ENCODE measurements around the gene CDC14A.

The CDC14A gene

GRCh38 chr1:100539836-100540536 is 187.7 kb downstream of the CDC14A start:
- DNase-seq (ENCODE audit: low spot score) = peak; percentile 62

- DNase-seq (ENCODE audit: low spot score) = no peak
Observed at GRCh38 chr1:100542285-100542684, 190.0 kb downstream of the CDC14A start.

GRCh38 chr1:100543640-100544039 is 191.3 kb downstream of the CDC14A start:
- no peak for DNase-seq (ENCODE audit: low spot score)

GRCh38 chr1:100544791-100545190 is 192.5 kb downstream of the CDC14A start:
- DNase-seq (ENCODE audit: low spot score) = no peak

GRCh38 chr1:100545855-100546254 is 193.5 kb downstream of the CDC14A start:
- no peak for DNase-seq (ENCODE audit: low spot score)

- no peak for DNase-seq (ENCODE audit: low spot score)
Observed at GRCh38 chr1:100552031-100552430, 199.7 kb downstream of the CDC14A start.

- DNase-seq (ENCODE audit: low spot score) = no peak
Observed at GRCh38 chr1:100552922-100553321, 200.6 kb downstream of the CDC14A start.

GRCh38 chr1:100556181-100556580 is 203.9 kb downstream of the CDC14A start:
- no peak for DNase-seq (ENCODE audit: low spot score)

GRCh38 chr1:100556925-100557605 is 204.8 kb downstream of the CDC14A start:
- no peak for DNase-seq (ENCODE audit: low spot score)

GRCh38 chr1:100557606-100557953 is 205.3 kb downstream of the CDC14A start:
- no peak for DNase-seq (ENCODE audit: low spot score)

- DNase-seq (ENCODE audit: low spot score) = no peak
Observed at GRCh38 chr1:100565533-100565932, 213.2 kb downstream of the CDC14A start.

GRCh38 chr1:100565937-100566699 is 213.8 kb downstream of the CDC14A start:
- no peak for DNase-seq (ENCODE audit: low spot score)

GRCh38 chr1:100567062-100567461 is 214.8 kb downstream of the CDC14A start:
- DNase-seq (ENCODE audit: low spot score) = no peak

Measured in ecto neural progenitor cell (in vitro differentiated cells).